ENCODE measurements around the gene TRIL.
A peak's percentile ranks its signal among the peaks of the same experiment; 100 is the strongest.

Gene TRIL

DNA sequence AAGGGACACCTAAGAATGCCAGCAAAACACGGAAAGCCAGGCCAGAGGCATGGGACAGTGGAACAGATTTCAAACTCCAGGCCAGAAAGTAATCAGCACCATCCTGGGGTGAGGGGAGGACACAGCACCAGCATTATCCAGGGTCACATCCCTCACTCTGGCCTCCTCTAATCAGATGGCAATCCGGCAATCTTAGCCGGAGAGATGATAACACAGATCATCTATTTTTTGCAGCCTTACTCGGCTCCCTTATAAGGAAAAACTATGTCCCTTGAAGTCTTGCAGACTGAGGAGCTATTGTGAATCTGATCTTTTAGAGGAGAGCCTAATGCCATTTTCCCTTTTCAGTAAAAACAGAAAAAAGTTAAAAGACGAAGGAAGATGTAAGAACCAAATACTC is 16.5 kb downstream of the TRIL start:
- Histone ChIP-seq H3K4me1 (peaks cover 30% of the 10 kb centered on the region), H3K36me3 (no peaks in the 10 kb centered on the region), H3K4me3 (ENCODE audit: low read depth, low read length) (no peak overlapping the region), H3K9me3 (no peaks in the 10 kb centered on the region), H3K27me3 (no peaks in the 10 kb centered on the region)
- TF ChIP-seq, protein P1, sequence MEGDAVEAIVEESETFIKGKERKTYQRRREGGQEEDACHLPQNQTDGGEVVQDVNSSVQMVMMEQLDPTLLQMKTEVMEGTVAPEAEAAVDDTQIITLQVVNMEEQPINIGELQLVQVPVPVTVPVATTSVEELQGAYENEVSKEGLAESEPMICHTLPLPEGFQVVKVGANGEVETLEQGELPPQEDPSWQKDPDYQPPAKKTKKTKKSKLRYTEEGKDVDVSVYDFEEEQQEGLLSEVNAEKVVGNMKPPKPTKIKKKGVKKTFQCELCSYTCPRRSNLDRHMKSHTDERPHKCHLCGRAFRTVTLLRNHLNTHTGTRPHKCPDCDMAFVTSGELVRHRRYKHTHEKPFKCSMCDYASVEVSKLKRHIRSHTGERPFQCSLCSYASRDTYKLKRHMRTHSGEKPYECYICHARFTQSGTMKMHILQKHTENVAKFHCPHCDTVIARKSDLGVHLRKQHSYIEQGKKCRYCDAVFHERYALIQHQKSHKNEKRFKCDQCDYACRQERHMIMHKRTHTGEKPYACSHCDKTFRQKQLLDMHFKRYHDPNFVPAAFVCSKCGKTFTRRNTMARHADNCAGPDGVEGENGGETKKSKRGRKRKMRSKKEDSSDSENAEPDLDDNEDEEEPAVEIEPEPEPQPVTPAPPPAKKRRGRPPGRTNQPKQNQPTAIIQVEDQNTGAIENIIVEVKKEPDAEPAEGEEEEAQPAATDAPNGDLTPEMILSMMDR (IDR thresholded peaks at IDR 0.05; ENCODE audit: low read depth, low read length) = no peak
- DNase-seq = no peak

DNA sequence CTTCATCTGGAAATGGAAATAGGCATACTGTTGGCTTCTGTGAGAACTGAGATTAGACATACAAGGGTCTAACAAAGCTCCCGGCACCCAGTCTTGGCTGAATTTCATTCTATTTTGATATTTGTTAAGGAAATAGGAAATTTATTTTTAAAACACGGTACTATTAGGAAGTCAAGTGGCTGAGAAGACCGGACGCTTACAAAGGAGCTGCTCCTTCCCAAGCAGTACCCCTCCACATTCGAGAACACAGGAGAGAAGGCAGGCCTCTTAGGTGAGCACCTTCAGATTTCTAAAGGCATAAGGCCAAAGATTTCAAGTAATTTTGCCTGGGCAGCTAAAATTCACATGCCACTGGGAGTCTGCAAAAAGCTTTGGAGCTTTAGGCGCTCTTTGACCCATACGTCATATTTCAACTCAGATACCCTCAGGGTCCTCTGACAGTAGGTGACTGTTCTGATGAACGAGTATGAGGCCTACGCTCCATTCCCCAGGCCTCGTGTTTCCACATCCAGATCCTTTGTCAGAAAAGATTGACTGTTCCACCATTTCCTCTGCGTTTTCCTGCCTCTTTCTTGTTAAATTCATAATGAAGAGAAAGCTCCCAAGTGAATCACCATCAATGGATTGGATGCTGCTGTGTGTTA is 17.3 kb downstream of the TRIL start:
- Histone ChIP-seq H3K4me1 (peaks cover 30% of the 10 kb centered on the region), H3K27me3 (no peaks in the 10 kb centered on the region), H3K9me3 (no peaks in the 10 kb centered on the region), H3K4me3 (ENCODE audit: low read depth, low read length) (no peak overlapping the region), H3K36me3 (no peaks in the 10 kb centered on the region)
- DNase-seq = no peak
- TF ChIP-seq, protein P1 (IDR thresholded peaks at IDR 0.05; ENCODE audit: low read depth, low read length) = no peak

DNA sequence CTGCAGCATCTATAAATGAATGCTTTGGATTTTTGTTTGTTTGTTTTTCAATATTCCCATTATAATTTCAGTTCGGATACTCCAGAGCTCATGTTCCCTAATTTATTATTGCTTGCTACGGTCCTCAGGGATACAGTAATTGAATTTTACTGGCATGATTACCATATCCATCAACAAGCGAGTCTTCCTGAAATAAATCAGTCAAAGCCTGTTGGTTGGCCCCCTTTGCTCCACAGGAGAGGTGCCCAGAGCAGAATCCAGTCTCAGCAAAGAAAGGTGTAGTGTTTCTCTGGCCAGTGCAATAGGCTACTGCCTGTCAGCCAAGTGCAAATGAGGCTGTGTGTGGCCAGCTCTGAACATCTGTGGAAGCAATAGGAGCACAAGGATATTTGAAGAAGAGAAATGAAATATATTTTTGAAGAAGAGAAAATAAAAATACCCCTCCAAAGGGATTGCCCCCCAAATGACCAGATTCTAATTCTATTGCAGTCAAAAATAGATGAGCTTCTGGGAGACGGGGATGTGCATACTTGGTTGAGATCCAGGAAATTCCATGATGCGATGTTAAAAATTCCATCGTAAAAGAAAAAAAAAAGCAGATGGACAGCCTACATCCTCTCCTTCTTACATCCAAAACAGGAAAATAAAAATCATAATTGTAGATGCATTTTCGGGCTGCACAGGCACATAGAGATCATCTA is 18.1 kb downstream of the TRIL start:
- H3K36me3 ChIP-seq = no peaks in the 10 kb centered on the region
- H3K4me1 ChIP-seq = peaks cover 30% of the 10 kb centered on the region
- peak; percentile 45 for DNase-seq
- H3K4me3 ChIP-seq (ENCODE audit: low read depth, low read length) = peak overlapping the region; percentile 4; the same call in 1 of the 2 replicates
- H3K27me3 ChIP-seq = no peaks in the 10 kb centered on the region
- TF ChIP-seq, protein P1 (IDR thresholded peaks at IDR 0.05; ENCODE audit: low read depth, low read length) = no peak
- H3K9me3 ChIP-seq = no peaks in the 10 kb centered on the region

DNA sequence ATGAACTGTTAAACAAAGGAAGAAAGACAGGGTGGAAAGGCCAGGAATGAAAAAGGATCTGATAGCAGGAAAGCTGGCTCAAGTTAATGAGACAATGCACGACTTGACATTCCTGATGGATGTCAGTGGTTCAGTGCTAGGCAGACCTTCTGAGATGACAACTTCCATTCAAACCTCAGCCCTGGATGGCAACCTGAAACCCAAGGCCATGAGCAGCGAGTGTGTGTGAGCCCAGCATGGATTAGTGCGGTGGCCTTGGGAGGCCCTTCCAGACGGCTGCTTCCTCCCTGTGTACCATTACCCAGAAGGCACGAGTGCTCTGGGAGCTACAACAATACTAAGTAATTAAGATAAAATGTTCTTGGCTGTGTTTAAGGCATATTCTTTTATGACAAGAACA is 18.8 kb downstream of the TRIL start:
- DNase-seq = peak; percentile 64
- H3K27me3 ChIP-seq = no peaks in the 10 kb centered on the region
- H3K4me1 ChIP-seq = peaks cover 30% of the 10 kb centered on the region
- no peaks in the 10 kb centered on the region for H3K36me3 ChIP-seq
- TF ChIP-seq, protein P1 (IDR thresholded peaks at IDR 0.05; ENCODE audit: low read depth, low read length) = no peak
- peak overlapping the region; percentile 4; the same call in 1 of the 2 replicates for H3K4me3 ChIP-seq (ENCODE audit: low read depth, low read length)
- H3K9me3 ChIP-seq = no peaks in the 10 kb centered on the region

DNA sequence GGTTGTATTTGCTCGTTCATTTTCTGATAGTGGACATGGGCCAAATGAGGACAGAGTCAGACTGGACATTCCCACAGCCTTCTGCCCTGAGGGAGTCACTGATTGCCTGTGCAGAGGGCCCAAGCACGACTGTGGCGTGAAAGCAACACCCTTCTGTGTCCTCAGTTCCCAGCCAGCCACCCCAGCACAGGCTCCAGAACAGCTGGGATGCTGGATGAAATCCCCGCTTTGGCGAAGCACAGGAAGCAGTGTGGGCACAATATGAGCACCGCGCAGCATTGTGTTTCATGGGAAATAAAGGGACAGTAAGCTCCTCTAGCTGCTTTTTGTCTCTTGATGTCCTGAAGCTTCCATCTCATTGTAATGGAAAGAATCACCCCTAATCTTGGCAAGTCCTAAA is 20.5 kb downstream of the TRIL start:
- H3K27me3 ChIP-seq = no peaks in the 10 kb centered on the region
- no peak for DNase-seq
- TF ChIP-seq, protein P1 (IDR thresholded peaks at IDR 0.05; ENCODE audit: low read depth, low read length) = no peak
- H3K36me3 ChIP-seq = no peaks in the 10 kb centered on the region
- H3K4me3 ChIP-seq (ENCODE audit: low read depth, low read length) = no peak overlapping the region
- H3K4me1 ChIP-seq = peaks cover 36% of the 10 kb centered on the region
- no peaks in the 10 kb centered on the region for H3K9me3 ChIP-seq

DNA sequence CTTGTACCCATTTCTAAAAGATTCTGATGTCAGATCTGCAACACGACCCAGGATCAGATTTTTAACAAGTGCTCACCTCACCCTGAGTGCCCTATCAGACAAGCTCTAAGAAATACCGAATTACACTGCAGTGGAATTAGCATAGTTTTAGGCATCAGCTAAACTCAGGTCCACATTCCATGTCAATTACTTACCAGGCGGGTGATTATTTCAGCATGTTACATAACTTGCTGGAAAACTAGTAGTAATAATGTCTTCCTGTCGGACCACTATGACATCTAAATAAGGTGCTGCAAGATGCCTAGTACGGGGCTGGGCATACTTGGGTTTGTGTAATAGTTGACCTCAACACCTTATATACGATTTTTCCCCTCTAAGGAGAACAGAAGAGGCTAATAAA is 21.0 kb downstream of the TRIL start:
- Histone ChIP-seq H3K4me1 (peaks cover 37% of the 10 kb centered on the region), H3K27me3 (no peaks in the 10 kb centered on the region), H3K9me3 (no peaks in the 10 kb centered on the region), H3K4me3 (ENCODE audit: low read depth, low read length) (no peak overlapping the region), H3K36me3 (no peaks in the 10 kb centered on the region)
- TF ChIP-seq, protein P1 (IDR thresholded peaks at IDR 0.05; ENCODE audit: low read depth, low read length) = no peak
- DNase-seq = no peak
